Adipocyte (in vitro differentiated cells): Measurements from ENCODE around the gene TEDC2.
A peak's percentile ranks its signal among the peaks of the same experiment; 100 is the strongest.

Experiments used
- DNase-seq: peaks from one replicate; pipeline ENCODE4 v3.0.0-alpha.2; 2015; ENCODE audit warnings: low read depth
- H3K27me3 ChIP-seq: replicated peaks from 2 replicates; pipeline ENCODE4 v1.7.0; 2013; ENCODE audit warnings: mild to moderate bottlenecking, low read length, moderate library complexity; ENCODE audit not compliant: control insufficient read depth, insufficient read depth
- H3K36me3 ChIP-seq: 2 replicates; pipeline ENCODE4 v1.7.0; 2013; ENCODE audit warnings: low read length, mild to moderate bottlenecking, moderate library complexity; ENCODE audit not compliant: control insufficient read depth, insufficient read depth, severe bottlenecking
- H3K4me1 ChIP-seq: 2 replicates; pipeline ENCODE4 v1.7.0; 2013; ENCODE audit warnings: mild to moderate bottlenecking, low read length, moderate library complexity; ENCODE audit not compliant: control insufficient read depth, insufficient read depth
- H3K4me3 ChIP-seq: 2 replicates; pipeline ENCODE4 v1.7.0; 2013; ENCODE audit warnings: mild to moderate bottlenecking, low read length, moderate library complexity
- H3K9ac ChIP-seq: 2 replicates; pipeline ENCODE4 v1.7.0; 2013; ENCODE audit warnings: mild to moderate bottlenecking, low read length, moderate library complexity
- H3K9me3 ChIP-seq: 2 replicates; pipeline ENCODE4 v1.7.0; 2013; ENCODE audit warnings: mild to moderate bottlenecking, low read length, moderate library complexity; ENCODE audit not compliant: control insufficient read depth

The TEDC2 gene

DNA sequence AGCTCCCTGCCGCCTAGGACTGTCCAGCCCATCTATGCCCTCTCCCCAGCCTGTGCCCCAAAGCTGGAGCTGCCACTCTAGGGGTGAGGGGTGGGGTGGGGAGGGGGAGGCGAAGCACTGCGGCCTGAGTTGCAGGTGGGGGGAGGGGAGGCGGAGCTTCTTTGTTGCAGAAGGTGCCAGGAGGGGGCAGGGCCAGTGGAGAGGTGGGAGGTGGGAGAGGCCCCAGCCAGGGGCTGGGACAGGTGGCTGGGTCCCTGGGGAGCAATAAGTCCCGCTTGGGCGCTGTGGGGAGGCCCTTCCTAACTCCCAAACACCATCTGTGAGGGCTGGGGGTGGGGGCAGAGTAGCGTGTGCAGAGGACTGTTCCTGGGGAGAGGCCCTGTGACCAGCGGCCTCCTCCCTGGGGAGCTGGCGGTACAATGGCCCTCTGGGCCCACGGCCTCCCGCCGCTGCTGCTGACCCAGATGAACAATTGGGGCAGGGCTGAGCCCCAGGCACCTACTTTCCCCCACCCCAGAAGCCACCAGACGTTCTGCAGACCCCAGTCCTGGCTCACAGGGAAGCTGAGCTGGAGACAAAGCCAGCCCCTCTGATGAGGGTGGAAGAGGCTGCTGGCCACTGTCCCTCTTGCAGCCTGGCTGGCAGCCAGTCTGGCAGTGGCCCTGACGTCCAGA is 9.0 kb downstream of the TEDC2 start:
- H3K9ac ChIP-seq, result no peak overlapping the region
- H3K36me3 ChIP-seq, result no peaks in the 10 kb centered on the region
- no peaks in the 10 kb centered on the region for H3K9me3 ChIP-seq
- DNase-seq, result no peak
- H3K4me1 ChIP-seq, result peaks cover 13% of the 10 kb centered on the region
- H3K27me3 ChIP-seq, result no peaks in the 10 kb centered on the region
- H3K4me3 ChIP-seq, result peak overlapping the region; percentile 71

GRCh38 chr16:2469399-2470233 is 9.7 kb downstream of the TEDC2 start:
- Histone ChIP-seq H3K9ac (no peak overlapping the region), H3K9me3 (no peaks in the 10 kb centered on the region), H3K4me1 (peaks cover 11% of the 10 kb centered on the region), H3K4me3 (no peak overlapping the region), H3K36me3 (no peaks in the 10 kb centered on the region), H3K27me3 (no peaks in the 10 kb centered on the region)
- DNase-seq, result no peak

GRCh38 chr16:2470234-2470601 is 10.3 kb downstream of the TEDC2 start:
- no peaks in the 10 kb centered on the region for H3K36me3 ChIP-seq
- no peak overlapping the region for H3K4me3 ChIP-seq
- H3K4me1 ChIP-seq, result peaks cover 11% of the 10 kb centered on the region
- no peaks in the 10 kb centered on the region for H3K27me3 ChIP-seq
- no peak overlapping the region for H3K9ac ChIP-seq
- no peaks in the 10 kb centered on the region for H3K9me3 ChIP-seq
- DNase-seq, result no peak

DNA sequence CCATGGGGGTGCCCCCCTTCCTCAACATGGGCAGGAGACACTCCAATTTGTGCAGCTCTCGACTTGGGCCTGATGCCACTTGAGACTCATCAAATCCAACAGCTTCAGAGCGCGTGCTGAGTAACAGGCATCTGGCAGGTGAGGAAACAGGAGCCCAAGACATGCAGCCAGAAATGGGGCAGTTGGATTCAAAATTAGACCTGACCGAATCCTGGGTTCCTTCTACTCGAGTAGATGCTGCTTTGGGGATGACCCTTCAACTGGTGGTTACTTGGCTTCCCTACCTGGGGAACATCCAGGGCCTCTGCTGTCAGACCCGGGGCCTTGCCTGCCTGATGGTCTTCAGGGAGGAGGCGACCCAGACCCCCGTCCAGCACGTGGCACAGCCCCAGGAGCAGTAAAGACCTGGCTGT is 10.7 kb downstream of the TEDC2 start:
- H3K27me3 ChIP-seq, result no peaks in the 10 kb centered on the region
- H3K4me1 ChIP-seq, result peaks cover 11% of the 10 kb centered on the region
- H3K4me3 ChIP-seq, result no peak overlapping the region
- H3K36me3 ChIP-seq, result no peaks in the 10 kb centered on the region
- H3K9ac ChIP-seq, result no peak overlapping the region
- no peak for DNase-seq
- H3K9me3 ChIP-seq, result no peaks in the 10 kb centered on the region

DNA sequence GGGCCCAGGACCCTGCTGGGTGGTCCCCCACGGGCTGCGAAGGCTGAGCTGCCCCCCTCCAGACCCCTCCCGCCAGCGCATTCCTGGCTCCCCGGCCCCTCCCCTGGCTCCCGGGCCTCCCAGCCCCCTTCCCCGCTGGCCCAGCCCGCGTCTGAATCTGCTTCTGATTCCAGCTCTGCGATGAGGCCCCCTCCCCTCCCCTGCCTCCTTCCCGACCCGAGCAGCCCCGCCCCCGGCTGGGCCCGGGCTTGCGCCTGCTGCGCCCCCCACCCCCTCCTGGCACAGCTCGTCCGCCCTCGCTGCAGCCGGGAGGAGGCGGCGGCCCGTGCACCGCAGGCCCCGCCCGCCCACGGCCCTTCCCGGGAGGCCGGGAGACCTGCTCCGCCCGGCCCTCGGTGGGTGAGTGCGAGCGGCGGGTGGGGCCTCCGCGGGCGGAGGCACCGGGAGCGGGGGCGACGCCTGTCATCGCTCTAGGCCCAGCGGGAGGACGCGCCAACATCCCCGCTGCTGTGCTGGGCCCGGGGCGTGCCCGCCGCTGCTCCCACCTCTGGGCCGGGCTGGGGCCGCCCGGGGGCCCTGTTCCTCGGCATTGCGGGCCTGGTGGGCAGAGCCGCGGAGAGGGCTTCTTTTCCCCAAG is 11.2 kb downstream of the TEDC2 start, which contains the start of gene NTN3:
NTN3 (plus strand) TSS at position 282 of the 637 bp plus-strand sequence. CDS start 405 bp downstream, outside the sequence.
- peaks cover 17% of the 10 kb centered on the region for H3K4me1 ChIP-seq
- H3K27me3 ChIP-seq, result no peaks in the 10 kb centered on the region
- H3K36me3 ChIP-seq, result no peaks in the 10 kb centered on the region
- no peak within 1 kb of the TSS for H3K4me3 ChIP-seq
- DNase-seq, result peak; percentile 58
- no peaks in the 10 kb centered on the region for H3K9me3 ChIP-seq
- H3K9ac ChIP-seq, result no peak within 1 kb of the TSS

GRCh38 chr16:2471653-2472487 is 12.0 kb downstream of the TEDC2 start:
- Histone ChIP-seq H3K4me1 (peaks cover 18% of the 10 kb centered on the region), H3K36me3 (no peaks in the 10 kb centered on the region), H3K9me3 (no peaks in the 10 kb centered on the region), H3K9ac (no peak overlapping the region), H3K4me3 (no peak overlapping the region), H3K27me3 (no peaks in the 10 kb centered on the region)
- DNase-seq, result no peak

DNA sequence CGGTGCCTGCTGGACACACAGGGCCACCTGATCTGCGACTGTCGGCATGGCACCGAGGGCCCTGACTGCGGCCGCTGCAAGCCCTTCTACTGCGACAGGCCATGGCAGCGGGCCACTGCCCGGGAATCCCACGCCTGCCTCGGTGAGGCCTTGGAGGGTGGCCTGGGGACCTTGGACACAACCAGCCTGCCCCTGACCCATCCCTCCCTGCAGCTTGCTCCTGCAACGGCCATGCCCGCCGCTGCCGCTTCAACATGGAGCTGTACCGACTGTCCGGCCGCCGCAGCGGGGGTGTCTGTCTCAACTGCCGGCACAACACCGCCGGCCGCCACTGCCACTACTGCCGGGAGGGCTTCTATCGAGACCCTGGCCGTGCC is 12.6 kb downstream of the TEDC2 start:
- Histone ChIP-seq H3K4me3 (no peak overlapping the region), H3K27me3 (no peaks in the 10 kb centered on the region), H3K9ac (no peak overlapping the region), H3K9me3 (no peaks in the 10 kb centered on the region), H3K4me1 (peaks cover 18% of the 10 kb centered on the region), H3K36me3 (no peaks in the 10 kb centered on the region)
- DNase-seq, result no peak

GRCh38 chr16:2472885-2473445 is 13.1 kb downstream of the TEDC2 start:
- Histone ChIP-seq H3K9ac (no peak overlapping the region), H3K9me3 (no peaks in the 10 kb centered on the region), H3K4me1 (peaks cover 18% of the 10 kb centered on the region), H3K36me3 (no peaks in the 10 kb centered on the region), H3K27me3 (no peaks in the 10 kb centered on the region), H3K4me3 (no peak overlapping the region)
- DNase-seq, result no peak

DNA sequence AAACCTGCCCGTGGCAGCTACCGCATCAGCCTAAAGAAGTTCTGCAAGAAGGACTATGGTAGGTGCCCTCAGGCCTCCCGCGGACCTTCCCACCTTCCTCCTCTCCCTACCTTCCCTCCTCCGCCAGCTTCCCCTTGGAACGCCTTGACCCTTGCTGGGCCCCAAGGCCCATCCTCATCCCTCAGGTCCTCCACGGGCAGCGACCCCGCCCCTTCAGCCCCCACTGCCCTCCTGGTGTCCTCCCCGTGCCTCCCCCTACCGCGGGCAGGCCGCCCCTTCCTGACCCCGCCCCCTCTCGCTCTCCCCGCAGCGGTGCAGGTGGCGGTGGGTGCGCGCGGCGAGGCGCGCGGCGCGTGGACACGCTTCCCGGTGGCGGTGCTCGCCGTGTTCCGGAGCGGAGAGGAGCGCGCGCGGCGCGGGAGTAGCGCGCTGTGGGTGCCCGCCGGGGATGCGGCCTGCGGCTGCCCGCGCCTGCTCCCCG is 13.6 kb downstream of the TEDC2 start:
- Histone ChIP-seq H3K4me1 (peaks cover 14% of the 10 kb centered on the region), H3K36me3 (no peaks in the 10 kb centered on the region), H3K4me3 (no peak overlapping the region), H3K9ac (no peak overlapping the region), H3K9me3 (no peaks in the 10 kb centered on the region), H3K27me3 (no peaks in the 10 kb centered on the region)
- DNase-seq, result no peak

GRCh38 chr16:2473999-2474876 is 14.3 kb downstream of the TEDC2 start:
- H3K9ac ChIP-seq, result peak overlapping the region; percentile 91
- H3K4me1 ChIP-seq, result peaks cover 7% of the 10 kb centered on the region
- no peaks in the 10 kb centered on the region for H3K9me3 ChIP-seq
- peak; percentile 83 for DNase-seq
- H3K27me3 ChIP-seq, result no peaks in the 10 kb centered on the region
- no peaks in the 10 kb centered on the region for H3K36me3 ChIP-seq
- H3K4me3 ChIP-seq, result peak overlapping the region; percentile 86
